GM21360 (cell line): ENCODE data around the gene ZNF236.
"Not testable (repeated sequence)": the region's sequence is repeated elsewhere in the genome, so short reads cannot be mapped to it uniquely, and the experiment has no call there.

Experiments
- ATAC-seq: cut with Tn5 transposase; IDR thresholded peaks from one replicate; pipeline ENCODE4 v1.9.1; 2021; ENCODE audit warnings: mild to moderate bottlenecking, moderate library complexity; ENCODE audit not compliant: unreplicated experiment

ZNF236 gene

GRCh38 chr18:76985156-76985950, 163.0 kb downstream of the ZNF236 start:
- ATAC-seq = no peak

- ATAC-seq = no peak
These were observed 163.5 kb downstream of the ZNF236 start for GRCh38 chr18:76985951-76986236.

DNA sequence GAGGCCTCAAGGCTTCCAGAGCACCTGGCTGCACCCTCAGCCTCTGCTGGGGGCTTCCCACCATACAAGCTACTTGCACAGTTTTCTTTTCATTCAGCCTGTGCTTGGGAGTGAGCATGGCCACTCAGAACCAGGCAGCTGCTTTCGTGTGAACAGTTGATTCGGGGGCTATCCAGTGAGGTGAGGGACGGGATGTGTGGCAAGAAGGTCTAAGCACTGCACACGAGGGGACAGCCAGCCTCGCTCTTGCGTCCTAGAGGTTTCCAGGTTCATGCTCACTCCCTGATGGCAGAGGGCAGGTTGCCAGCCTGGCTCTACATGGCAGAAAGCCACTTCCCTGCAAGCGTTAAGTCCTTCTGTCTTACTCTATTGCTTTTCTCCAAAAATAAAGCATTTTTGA, 164.0 kb downstream of the ZNF236 start:
- no peak for ATAC-seq

DNA sequence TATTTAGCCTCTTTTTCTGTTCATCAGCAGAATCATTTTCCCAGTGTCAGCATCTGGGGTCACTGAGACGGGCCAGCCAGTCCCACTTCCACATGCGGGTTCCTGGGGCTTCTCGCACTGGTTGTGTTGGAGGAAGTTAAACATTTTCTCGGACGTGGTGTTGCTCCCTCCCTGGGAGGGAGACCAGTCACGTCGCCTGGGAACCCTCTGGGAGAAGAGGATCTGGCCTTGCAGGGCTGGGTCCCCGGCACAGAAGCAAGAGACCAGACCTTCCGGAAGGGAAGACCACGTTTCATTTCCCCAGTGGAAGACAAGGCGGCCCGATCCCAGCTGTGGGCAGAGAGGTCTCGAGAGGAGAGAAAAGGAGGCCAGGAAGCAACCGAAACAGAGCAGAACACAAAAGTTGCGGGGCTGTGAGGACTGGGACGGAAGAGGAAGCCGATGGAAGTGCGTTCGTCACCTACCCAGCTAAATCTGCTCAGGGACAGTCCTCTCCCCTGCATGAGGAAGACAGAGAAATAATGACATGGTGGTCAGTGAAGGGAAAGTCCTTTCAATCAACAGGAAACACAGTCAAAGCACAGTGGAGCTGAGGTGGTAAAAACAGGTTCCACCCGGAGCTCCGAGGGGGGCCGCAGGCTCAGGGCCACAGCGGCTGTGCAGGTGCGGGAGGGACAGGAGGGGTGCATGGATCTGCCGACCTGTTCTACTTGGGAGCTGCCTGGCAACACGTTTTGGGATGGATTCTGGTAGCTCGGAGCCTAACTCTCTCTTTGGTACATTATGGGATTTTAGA, 165.9 kb downstream of the ZNF236 start:
- ATAC-seq = no peak

GRCh38 chr18:76988827-76989646, 166.7 kb downstream of the ZNF236 start:
- ATAC-seq = no peak

DNA sequence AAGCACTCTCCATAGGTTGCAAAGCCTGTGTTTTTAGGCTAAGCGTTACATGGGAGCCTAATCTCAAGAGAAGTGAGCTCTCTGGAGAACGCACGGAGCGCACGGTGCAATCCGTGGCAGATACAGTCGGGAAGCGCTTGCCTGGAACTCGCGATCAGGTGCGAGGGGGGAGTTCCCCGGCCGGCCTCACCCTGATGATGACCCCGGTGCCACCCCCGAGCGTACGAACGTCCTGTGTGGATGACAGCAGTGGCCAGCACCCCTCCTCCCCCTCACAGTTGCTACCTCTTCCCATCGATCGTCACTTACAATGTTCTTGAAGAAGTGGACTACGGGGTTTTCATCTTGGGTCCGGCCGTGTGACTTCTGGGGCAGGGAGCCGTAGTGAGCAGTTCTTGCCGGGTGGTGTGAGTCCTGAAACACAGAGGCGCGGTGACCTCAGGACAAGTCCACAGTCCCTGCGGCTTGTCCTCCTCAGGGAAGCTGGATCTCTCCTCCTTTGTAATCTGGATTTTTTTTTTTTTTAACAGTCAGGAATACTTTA, 167.4 kb downstream of the ZNF236 start:
- no peak for ATAC-seq

- ATAC-seq = not testable (repeated sequence)
These were observed 168.1 kb downstream of the ZNF236 start for GRCh38 chr18:76990343-76991020.

GRCh38 chr18:76991021-76991688, 168.8 kb downstream of the ZNF236 start:
- no peak for ATAC-seq

- no peak for ATAC-seq
These were observed 170.1 kb downstream of the ZNF236 start for GRCh38 chr18:76992226-76993084.

GRCh38 chr18:76993085-76993382, 170.7 kb downstream of the ZNF236 start:
- no peak for ATAC-seq

GRCh38 chr18:76993573-76993972, 171.2 kb downstream of the ZNF236 start:
- ATAC-seq = no peak

- ATAC-seq = no peak
These were observed 171.8 kb downstream of the ZNF236 start for GRCh38 chr18:76994086-76994654.

- no peak for ATAC-seq
These were observed 173.5 kb downstream of the ZNF236 start for GRCh38 chr18:76995896-76996295.

DNA sequence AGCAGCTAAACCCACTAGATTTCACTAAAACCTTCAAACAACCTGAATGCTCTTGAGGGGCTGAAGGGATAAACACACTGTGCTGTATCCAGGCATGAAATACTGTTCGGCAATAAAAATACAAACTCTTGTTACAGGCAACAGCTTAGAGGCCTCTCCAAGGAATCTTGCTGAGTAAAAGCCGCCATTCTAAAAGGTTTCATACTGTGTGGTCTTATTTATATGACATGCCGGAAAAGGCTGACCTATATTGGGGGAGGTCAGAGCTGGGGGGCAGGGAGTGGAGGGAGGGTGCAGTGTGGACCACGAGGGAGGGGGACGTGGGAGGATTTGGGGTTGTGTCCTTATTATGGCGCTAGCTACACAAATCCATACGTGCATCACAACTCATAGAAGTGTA, 174.1 kb downstream of the ZNF236 start:
- ATAC-seq = no peak

DNA sequence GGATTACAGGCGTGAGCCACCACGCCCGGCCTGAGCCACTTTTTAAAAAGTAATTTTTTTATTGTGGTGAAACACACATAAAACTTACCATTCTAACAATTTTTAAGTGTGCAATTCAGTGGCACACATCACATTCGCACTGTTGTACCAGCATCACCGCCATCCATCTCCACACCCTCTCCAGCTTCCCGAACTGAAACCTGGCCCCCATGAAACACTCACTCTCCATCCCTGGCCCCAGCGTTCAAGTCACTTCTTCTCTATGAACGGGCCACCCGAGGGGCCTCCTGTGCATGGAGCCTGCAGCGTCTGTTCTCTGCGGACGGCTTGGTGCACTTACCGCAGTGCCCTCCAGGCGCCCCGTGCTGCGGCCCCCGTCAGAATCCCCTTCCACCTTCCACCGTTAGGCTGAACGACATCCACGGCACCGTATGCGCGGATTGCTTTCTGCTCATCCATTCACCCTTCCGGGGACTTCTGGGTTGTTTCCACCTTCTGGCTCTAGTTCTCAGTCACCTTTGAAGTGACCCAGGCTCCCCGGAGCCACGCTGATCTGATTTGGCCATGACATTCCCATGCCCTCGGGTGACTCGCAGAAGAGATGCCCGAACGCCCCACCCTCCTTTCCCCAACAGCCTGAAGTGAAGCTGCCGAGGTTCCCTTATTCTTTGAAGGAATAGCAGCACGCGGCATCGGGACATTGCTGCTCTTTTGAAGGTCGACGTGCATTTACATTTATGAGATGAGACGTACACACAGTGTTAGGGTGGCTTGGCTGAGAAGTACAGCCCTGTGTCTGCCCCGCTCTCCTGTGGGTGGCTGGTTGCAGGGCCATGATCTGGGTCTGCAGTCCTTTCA, 175.8 kb downstream of the ZNF236 start:
- no peak for ATAC-seq

GRCh38 chr18:76999077-76999476, 176.7 kb downstream of the ZNF236 start:
- ATAC-seq = no peak

GRCh38 chr18:77000527-77000926, 178.2 kb downstream of the ZNF236 start:
- no peak for ATAC-seq

DNA sequence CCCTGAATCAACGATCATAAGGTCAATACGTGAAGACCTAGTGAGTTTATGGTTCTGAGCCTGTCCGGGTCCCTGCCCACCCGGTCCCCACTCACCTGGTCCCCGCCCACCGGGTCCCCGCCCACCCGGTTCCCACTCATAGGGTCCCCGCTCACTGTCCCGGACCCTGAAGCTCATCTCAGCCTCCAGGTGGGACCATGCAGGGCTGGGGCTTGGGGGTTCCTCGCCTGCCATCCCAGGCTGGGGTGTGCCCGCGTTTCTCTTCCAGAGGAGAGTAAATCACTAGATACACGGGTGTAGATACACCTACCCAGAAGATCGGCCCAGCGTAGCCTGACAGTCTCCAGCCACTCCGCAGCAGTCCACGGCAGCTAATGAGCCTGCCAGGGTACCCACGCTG, 178.7 kb downstream of the ZNF236 start:
- no peak for ATAC-seq
